Tongue (tissue), 2 donors: ENCODE data around the gene RIN2. TPM values are rescaled to one million over a fixed set of nuclear protein-coding genes. Genes with fewer than 3 reads are reported as not detected.

Experiments used
- DNase-seq: peaks from one replicate; pipeline ENCODE4 v3.0.0-alpha.2; 2015
- total RNA-seq: library from RNA; depleted of rRNA; stranded (reverse); fragments of >200 nt; gene quantifications from one replicate; pipeline ENCODE4 v1.2.3, GENCODE V29; 2014

RIN2 gene
- total RNA-seq, 1 donor from 2014 or later, result 37.3 TPM

DNA sequence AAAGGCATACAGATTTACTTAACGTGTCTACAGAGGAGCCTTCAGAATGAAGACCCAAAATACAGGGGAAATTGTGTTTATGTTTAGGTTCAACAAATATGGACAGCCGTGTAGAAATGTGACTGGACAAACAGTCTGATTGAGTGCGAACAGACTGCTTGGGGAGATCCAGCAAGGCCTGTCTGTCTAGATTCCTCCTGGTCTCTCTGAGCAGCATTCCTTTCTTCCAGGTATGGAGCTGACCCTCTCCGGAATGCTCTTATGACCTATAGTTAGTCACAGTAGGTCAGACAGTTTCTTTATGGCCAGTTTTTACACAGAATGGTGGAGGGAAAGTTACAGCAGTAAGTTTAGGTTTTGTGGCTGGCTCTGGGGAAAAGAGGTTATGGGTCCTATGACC lies 9.0 kb downstream of the RIN2 start:
- DNase-seq, result no peak

DNA sequence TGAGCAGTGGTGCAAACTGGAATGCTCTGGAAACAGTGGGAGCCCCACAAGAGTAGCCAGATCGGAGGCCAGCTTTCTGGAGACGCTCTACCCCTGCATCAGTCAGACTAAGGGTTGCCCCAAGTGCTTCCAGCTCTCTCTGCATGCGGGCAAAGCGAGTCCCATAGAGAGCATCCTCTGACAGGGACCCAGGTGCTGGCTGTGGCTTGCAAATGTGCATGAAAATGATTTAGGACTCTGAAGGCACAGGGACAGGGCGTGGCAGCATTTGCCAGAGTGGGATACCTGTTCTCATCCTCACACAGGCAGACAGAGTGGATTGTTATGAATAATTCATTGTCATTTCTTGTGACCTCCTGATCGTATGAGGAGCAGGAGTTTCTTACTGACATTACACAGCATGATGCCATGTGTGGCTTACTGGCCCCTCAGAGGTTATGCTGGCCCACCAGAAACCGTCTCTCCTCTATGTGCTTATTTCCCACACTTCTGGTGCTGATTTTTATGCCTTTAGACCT lies 10.3 kb downstream of the RIN2 start:
- no peak for DNase-seq

DNA sequence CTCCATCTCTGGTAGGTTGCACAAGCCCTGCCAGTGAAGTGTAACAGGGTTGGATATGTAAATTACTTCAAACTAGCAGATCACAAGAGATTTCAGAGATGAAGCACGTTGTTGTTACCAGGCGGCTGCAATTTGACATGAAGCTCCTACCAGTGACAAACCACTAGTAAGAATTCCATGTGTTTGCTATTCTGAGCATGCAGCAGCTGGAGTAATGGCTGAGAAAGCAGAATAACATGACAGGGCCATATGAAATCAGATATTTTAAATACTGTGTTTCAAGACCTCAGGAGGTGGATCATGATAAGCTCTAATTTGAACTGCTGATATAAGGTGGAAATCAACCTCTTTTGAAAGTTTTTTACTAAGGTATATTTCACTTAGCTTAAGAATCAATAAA lies 11.4 kb downstream of the RIN2 start:
- DNase-seq, result peak; percentile 62

DNA sequence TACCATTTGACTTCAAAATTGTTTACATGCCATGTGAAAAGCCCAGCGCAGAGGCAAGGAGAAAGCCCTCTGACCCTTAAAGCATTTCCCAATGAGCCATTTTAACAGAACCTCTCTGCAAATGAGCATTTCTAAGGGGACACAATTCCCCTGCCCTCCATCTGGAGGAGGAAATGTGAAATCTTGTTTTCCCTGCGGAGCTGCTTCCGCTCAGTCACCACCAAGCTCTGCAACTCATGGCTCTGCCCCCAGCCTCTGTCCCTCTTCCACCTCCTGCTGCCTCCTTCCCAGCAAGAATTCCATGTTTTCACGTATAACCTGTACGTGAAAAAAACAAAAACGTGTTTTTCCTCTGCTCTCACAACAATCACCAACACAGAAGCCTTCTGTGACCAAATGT lies 12.3 kb downstream of the RIN2 start:
- DNase-seq, result no peak

DNA sequence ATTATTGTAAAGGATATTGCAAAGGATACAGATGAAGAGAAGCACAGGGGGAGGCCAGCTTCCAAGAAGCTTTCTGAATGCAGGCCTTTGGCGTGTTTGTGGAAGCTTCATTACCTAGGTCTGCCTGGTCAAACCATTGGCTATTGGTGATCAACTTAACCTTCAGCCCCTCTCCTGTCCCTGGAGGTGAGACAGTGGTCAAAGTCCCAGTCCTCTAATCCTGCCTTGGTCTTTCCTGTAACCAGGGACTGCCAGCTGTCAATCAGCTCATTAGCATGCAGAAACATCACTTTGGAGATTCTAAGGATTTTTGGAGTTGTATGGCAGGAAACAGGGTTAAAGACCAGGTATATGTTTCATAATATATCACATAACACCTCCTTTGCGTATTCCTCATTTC lies 13.0 kb downstream of the RIN2 start:
- no peak for DNase-seq

DNA sequence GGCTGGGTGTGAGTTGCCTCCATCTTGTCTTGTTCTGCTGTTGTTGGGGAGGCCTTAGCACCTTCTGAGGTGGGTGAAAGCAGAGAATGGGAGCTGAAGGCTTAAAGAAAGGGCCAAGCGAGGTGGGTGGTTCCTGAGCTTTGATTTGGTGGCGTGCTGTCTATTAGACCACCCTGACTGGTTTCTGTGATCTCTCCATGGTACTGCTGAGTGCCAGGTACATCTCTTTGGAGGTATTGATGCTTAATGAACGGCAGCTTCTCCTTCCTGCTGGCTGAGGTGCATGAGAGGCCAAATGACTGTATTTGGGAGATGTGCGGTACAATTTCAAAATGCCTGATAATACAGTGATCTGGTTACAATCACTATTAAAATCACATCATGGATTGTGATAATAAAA lies 15.4 kb downstream of the RIN2 start:
- no peak for DNase-seq

DNA sequence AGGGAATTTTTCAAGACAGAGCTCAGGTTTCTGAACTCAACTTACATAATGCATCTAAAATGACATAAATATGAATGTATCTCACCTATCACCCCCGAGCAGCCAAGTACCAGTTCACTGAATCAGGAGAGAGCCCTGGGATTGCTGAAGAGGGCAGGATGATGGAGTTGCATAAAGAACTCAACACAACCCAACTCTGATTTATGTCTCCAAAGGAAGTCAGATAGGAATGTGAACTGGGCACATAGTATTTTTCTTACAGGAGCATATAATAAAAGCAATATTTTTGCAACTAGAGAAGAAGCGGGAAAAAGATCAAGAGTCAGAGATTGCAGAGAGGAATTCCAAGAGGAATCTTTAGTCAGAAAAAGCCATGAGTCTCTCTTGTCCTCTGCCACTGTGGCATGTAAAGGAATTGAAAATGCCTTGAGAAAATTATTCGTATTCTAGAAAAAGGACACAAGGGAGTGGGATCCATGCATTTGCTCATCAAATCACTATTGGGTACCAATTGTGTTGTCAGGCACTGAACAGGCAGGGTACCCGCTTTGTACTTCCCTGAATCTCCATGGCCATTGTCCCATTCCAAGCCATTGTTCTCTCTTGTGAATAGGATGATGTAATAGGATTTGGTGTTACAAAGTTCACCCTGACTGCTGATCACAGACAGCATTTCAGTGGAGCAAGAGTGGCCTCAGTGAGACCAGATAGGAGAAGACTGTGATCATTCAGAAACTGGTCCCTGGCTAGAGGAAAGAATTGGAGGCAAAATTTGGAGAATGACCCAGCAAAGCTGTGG lies 16.3 kb downstream of the RIN2 start:
- DNase-seq, result no peak

DNA sequence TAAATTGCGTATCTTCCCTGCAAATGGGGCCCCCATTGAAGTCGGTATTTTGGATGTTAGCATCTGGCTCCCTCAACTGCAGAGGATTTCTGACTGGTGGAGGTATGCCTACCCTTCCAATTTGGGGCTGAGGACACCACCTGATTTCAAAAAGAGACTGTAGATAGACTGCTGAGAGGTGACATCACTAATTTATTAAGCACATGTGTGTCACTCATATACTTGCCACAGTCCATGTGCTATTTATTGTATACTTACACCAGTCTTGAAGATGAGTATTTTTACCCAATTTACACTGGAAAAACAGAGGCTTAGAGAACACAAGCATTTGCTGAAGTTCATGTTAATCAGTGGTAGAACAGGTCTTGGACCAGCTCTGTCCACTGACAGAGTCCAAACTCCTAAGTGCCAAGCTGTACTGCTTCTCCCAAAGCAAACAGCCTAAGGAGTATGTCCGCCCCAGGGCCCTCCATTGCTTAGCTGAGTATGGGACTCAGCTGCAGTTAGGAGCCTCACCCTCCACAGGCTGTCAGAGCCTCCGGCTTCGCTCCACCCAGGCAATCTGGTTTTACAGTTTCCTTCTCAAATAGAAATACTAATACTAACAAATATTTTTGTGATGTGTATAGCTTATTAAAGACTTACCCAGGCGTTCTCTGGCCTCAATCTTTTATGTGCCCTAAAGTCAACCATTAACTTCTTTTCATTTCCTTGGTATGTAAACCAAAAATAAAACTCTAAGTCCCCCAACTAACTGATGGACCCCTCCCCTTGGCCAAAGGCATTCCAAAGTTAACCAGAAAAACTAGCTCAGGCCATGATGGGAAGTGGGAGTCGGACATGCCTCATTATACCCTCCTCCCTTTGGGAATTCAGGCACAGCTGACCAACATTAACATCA lies 17.5 kb downstream of the RIN2 start:
- no peak for DNase-seq

DNA sequence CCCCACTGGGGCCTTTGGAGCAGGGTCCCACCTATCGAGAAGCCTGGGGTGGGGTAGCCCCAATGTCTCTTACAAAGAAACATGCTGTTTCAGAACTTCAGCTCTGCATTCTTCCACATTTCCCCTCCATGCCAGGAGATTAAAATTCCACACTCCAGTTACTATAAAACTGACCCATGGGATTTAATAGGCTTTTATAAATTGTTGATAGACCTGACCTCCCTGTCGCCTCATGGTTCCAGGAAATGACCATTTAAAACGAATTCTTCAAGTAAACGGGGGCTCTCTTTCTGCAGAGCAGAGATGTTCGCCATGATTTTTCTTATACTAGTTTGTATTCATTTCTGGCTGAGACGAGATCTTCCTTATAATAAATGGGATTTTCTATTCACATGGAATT lies 19.3 kb downstream of the RIN2 start:
- no peak for DNase-seq

DNA sequence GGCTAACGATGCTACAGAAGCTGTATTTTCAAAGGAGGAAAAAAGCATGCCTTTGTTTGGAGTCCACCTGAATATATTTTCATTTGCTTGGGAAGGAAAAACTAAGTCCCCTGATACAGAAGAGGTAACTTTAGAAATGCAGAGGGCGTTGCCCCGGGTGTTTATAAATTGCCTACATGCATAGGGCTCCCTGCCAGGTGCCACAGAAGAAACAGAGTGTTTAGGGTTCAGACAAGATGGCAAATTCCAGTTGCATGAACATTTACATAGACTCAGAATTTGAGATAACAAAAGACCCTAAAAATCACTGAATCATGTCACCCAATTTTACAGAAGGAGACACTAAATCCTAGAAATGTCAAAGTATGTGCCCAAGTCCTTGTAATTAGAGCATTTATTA lies 19.9 kb downstream of the RIN2 start:
- no peak for DNase-seq

DNA sequence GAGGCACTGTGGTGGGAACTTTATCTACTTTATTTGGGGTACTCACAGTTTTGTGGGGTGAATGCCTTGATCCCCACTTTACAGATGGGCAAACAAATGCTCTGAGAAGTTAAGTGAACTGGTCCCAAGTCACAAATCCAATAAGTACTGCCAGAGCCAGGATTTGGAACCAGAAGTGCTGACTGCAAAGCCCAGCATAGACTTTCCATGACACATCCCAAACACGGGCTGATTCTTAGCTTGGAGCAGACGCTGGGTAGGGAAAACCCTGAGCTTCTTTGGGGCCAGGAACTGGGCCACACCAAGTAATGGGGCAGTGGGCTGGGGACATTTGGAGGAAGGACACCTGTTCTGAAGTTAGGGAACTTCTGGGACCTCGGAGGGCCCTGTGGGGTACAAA lies 20.3 kb downstream of the RIN2 start:
- DNase-seq, result no peak

DNA sequence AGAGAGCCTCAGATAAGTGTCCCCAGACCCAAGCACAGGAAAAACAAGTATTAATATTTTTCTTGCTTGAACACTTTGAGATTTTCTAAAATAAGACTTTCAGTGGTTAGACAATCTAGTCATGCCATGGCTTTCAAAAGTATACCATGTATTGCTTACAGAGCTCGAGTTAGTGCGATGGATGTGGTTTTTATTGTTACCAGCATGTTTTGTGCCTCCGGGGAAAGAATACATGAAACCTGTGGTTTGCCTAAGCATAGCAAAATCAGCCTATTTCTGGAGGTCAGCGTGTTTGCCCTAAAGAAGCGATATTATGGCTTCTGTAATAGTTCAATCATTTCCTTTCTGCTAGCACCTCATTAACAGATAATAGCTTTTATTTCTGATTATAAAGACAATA lies 21.6 kb downstream of the RIN2 start:
- DNase-seq, result no peak

DNA sequence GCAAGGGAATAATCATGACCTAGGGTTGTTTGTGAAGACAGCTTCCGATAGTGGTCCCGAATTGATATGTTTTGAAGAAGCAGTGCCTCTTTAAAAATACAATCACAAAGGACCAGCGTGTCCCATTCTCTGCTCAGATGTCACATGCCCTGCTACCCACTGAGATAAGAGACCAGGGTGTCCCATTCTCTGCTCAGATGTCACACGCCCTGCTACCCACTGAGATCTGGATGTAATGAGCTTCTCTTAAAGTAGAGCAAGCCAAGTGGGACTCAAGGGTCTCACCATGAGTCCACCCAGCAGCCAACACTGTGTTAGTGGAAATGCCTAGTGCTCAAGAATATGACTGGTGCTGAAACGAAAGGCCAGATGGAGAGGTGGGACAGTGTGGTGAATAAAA lies 22.2 kb downstream of the RIN2 start:
- no peak for DNase-seq

DNA sequence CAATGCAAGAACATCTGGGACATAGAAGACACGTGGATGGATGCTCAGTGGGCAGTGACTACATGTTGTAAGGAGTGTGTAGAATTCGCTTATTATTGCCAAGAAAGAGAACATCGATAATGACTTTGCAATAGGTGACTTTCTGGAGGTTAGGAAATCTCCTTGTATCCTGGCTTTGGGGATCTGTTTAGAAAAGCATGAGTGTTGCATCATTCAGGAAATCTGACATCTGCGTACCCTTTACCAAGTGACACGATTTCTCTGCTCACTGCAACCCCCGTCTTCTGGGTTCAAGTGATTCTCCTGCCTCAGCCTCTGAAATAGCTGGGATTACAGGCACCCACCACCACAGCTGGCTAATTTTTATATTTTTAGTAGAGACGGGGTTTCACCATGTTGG lies 23.2 kb downstream of the RIN2 start:
- no peak for DNase-seq

DNA sequence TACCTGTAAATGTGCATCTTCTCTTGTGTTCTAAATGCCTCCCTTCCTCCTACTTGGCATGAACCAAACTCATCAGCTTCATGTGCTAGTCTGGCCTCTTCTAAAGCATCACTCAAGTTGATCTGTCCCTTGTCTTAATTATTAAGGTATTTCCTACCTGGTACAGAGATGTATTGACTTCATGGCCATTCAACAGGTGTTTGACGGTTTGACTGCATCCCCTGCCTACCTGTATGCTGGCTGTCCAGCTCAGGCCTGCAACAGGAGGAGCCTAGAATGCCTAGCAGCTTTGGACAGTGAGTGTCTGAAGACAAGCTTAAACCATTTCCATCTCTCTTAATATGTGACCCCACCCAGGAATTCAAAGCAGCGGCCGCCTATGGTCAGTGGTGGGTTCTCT lies 24.6 kb downstream of the RIN2 start:
- no peak for DNase-seq

DNA sequence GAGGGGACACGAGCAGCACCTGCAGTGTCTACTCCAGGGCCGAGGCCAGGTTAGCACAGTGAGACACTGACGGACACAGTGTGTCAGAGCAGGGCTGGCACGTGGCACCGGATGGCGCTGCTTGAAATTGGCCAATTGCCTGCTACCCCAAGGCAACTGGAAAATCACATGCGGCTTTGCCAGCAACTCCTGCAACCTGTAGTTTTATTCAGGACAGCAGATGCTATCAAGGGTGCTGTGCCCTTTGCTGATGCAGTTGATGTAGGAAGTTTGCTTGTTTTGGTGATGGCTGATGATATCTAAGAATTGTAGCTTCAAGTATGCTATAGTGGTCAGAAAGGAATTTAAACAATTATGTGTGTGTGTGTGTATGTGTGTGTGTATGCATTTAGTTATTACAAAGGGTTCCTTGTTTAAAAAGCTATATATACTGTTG lies 25.9 kb downstream of the RIN2 start:
- DNase-seq, result no peak

DNA sequence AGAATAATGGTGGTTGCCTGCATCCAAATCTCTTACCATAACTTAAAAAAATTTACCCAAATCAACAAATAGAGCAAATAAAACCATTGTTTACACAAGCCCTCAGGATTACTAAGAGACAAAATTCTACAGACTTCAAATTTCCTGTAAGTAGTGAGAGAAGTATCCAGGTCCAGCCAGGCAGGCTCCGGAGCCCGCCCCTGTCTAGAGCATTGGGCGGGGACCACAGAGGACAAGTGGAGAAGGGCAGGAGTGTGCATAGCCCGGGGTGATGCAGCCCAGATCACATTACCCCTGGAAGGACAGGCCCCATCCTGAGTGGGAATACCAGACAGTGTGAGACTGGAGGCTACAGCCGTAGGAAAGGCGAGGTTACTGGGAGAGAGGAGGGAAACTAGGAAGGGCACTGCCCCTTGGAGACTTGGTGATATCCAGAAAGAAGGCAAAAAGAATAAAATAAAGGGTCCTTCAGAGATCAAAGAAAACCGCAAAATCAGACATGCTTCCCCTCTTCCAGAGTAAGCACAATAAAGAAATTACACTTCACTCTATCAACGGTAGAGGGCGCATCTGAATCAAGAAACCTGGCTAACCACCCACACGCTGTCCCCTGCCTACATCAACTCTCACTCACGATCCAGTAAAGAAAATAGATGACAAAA lies 26.6 kb downstream of the RIN2 start:
- DNase-seq, result peak; percentile 92

DNA sequence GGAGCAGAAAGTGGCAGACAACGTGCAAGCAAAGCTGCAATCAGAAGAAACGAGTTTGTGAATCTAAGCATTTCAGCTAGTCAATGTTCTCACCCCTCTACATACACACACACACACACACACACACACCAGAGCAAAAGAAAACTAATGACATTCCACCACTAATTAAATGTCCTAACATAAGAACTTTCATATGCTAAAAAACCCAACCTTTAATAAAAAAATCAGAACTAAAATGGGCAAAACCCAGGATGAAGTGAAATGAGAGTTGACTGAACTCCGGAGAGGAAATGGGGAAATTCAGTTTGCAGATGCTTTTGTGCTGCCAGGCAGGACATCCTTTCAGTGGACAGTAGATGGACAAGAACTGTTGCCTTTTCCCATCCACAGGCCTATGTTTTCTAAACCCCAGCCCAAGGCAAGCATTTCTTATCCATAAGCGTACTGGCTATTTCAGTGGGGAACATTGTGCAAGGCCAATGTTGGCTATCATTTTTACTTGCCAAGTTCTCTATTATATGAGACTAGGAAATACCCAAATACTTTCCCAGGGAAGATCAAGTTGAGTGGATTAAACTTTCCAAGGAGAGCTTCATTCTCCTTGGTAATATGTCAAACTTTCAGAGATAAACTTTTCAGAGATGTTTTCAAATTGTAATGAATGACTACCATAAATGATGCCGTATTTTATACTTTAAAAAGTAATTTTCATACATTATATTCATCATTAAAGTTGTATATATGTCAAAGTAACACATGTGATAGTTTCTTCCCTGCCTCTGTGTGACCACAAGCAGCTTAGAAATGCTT lies 27.3 kb downstream of the RIN2 start:
- DNase-seq, result no peak

DNA sequence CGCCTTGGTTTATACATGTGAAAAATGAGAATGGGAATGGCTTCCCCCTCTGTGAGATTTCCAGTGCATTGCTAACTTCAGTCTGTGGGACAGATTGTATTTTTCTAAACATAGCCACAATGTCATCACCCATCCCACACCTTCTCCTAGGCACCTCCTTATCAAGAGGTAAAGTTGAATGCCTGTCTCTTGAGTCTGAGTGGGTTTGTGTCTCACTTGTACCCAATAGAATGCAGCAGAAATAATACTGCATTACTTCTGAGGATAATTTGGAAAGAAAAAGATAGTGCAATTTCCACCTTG lies 27.9 kb downstream of the RIN2 start:
- no peak for DNase-seq

DNA sequence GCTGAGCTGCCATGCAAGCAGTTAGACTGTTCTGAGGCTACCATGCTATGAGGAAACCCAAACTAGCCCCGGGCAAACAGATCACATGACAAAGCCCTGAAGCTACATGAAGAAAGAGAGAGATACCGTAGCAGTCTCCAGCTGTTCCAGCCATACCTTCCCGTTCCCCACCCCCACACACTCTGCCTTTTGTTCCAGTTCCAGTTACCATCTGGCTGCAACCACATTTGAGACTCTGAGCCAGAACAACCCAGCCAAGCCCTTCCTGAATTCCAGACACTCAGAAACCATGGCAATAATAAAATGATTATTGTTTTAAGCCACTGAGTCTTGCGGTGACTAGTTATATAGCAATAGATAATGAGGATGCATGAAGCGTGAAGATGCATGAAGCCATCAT lies 28.3 kb downstream of the RIN2 start:
- DNase-seq, result peak; percentile 73

DNA sequence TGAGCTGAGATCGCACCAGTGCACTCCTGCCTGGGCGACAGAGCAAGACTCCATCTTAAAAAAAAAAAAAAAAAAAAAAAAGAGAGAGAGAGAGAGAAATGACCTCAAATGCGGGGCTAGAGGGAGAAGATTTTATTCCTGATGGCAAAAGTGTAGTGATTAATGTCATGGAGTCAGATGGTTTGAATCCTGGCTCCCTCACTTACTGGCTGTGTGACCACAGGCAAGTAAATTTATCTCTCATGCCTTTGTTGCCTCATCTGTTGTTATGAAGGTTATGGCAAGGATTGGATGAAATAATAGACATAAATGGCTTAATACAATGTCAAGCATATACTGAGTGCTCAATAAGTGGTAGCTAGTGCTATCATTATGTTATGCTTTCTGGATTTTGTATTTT lies 29.3 kb downstream of the RIN2 start:
- DNase-seq, result no peak

DNA sequence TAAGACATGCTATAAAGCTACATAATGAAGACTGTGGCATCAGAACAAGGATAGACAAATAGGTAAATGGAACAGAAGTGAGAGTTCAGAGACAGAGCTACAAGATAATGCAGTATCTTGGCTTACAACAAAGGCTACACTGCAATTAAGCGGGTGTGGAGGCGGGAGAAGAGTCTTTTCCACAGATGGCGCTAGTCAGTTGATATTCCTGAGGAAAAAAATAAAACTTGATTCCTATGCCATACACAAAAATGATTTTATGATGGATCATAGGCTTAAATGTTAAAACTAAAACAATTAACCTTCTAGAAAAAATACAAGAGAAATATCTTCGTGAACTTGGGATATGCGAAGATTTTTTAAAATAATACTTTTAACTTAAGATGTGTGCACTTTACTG lies 31.0 kb downstream of the RIN2 start:
- DNase-seq, result no peak
